ENCODE measurements around the gene TPRN. TPM values are rescaled to one million over a fixed set of nuclear protein-coding genes. Genes with fewer than 3 reads are reported as not detected.

The TPRN gene
- total RNA-seq, 1 donor from 2014 or later: 18.0 TPM

DNA sequence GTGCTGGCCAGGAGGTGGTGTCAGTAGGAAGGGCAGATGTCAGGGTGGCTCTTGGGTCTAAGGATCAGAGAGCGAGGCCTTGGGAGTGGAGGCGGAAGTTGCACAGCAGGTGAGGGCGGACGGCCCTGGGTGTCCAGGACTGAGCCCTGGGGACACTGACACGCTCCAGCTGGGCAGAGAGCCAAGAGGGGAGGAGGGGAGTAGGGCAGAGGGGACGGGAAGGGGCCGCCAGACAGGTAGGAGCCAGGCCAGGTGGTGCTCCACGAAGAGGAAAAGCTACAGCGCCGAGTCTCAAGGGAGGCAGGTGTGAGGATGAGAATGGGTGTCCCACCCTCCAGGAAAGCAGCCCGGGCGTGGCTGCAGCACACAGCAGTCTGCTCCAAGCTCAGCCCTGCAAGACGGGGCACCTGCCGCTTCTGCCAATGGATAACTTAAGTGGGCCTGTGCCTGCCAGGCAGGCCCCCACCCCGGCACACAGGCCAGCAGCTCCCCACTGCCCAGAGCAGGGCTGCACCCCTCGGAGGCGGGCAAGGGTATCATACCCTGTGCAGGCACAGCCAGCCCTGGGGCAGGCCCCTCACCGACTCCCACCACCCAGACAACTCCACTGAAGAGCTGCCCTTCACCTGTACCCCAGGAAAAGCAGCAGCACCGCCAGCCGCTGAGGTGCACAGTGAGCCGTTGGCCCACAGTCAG lies 4.9 kb downstream of the TPRN start:
- peak overlapping the region; percentile 92 for H3K27ac ChIP-seq (replicated peaks)
- H3K4me3 ChIP-seq: peak overlapping the region; percentile 51
- intact Hi-C loops (cut with micrococcal nuclease): no loop called here
- TF ChIP-seq, protein P1, sequence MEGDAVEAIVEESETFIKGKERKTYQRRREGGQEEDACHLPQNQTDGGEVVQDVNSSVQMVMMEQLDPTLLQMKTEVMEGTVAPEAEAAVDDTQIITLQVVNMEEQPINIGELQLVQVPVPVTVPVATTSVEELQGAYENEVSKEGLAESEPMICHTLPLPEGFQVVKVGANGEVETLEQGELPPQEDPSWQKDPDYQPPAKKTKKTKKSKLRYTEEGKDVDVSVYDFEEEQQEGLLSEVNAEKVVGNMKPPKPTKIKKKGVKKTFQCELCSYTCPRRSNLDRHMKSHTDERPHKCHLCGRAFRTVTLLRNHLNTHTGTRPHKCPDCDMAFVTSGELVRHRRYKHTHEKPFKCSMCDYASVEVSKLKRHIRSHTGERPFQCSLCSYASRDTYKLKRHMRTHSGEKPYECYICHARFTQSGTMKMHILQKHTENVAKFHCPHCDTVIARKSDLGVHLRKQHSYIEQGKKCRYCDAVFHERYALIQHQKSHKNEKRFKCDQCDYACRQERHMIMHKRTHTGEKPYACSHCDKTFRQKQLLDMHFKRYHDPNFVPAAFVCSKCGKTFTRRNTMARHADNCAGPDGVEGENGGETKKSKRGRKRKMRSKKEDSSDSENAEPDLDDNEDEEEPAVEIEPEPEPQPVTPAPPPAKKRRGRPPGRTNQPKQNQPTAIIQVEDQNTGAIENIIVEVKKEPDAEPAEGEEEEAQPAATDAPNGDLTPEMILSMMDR (IDR thresholded peaks at IDR 0.05; ENCODE audit: borderline replicate concordance): no peak
- no peak for DNase-seq
- H3K9me3 ChIP-seq (replicated peaks): no peaks in the 10 kb centered on the region
- H3K4me1 ChIP-seq: peaks cover 83% of the 10 kb centered on the region
- no peaks in the 10 kb centered on the region for H3K27me3 ChIP-seq (ENCODE audit: low read depth)
- H3K36me3 ChIP-seq: peaks cover 19% of the 10 kb centered on the region

DNA sequence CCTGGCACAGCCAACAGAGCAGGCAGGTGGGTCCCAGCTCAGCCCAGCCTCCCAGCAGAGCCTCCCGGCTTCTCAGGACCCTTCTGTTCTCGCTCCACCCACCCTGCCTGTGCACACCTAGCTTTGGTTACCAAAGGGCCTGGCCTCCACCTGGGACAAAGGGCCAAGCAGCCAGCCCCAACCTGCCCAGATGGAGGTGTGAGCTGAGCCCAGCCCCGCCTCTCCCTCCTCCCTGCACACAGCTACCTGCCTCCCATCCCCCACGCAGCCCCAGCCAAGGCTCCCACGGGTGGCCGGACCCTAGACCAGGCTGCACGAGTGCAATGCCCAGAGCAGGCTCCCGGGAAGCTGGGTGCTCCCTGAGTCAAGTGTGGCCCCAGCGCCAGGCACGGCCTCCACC lies 5.6 kb downstream of the TPRN start:
- TF ChIP-seq, protein P1 (IDR thresholded peaks at IDR 0.05; ENCODE audit: borderline replicate concordance): no peak
- H3K4me1 ChIP-seq: peaks cover 91% of the 10 kb centered on the region

DNA sequence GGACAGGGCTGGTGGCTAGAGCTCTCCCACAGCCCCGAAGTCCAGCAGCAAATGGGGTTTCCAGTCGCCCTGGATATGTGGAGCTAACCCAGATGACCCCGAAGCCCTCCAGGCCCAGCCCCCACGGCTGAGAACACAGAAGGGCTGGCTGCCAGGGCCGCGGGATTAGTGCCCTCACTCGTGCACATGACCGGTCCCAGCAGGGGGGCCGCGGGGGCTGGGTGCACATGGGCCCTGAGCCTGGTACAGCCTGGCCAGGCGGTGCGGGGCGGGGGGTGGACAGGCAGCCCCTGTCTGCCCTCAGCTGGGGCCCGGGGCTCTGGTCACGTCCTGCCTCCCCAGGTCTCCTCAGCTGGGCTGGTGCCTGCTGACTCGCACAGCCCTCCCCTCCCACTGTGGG lies 6.2 kb downstream of the TPRN start:
- DNase-seq: peak; percentile 87
- H3K4me3 ChIP-seq: peak overlapping the region; percentile 51
- H3K36me3 ChIP-seq: peaks cover 29% of the 10 kb centered on the region
- no peaks in the 10 kb centered on the region for H3K27me3 ChIP-seq (ENCODE audit: low read depth)
- intact Hi-C loops (cut with micrococcal nuclease): no loop called here
- H3K4me1 ChIP-seq: peaks cover 91% of the 10 kb centered on the region
- H3K27ac ChIP-seq (replicated peaks): peak overlapping the region; percentile 92
- TF ChIP-seq, protein P1 (IDR thresholded peaks at IDR 0.05; ENCODE audit: borderline replicate concordance): no peak
- H3K9me3 ChIP-seq (replicated peaks): no peaks in the 10 kb centered on the region

More for the DNA sequence above, 5.6 kb downstream of the TPRN start:
- DNase-seq: no peak
- no peaks in the 10 kb centered on the region for H3K27me3 ChIP-seq (ENCODE audit: low read depth)
- peaks cover 26% of the 10 kb centered on the region for H3K36me3 ChIP-seq
- peak overlapping the region; percentile 92 for H3K27ac ChIP-seq (replicated peaks)
- peak overlapping the region; percentile 51 for H3K4me3 ChIP-seq
- intact Hi-C loops (cut with micrococcal nuclease): no loop called here
- no peaks in the 10 kb centered on the region for H3K9me3 ChIP-seq (replicated peaks)

DNA sequence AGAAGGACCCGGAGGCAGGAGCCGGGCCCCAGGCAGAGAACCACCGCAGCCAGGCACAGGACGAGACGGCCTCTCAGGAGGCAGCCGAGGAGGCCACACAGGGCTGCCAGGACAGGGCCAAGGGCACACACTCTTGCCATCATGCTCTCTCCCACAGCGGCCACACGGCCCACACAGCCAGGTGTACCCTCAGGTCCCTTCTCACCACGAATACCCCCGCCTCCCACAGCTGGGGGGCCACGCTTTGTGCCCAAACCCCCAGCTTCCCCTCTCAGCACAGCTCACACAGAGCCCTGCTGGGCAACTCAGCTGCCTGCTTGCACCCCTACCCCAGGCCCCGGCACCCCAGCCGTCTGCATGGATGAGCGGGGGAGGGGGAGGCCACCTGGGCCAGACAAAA lies 6.8 kb downstream of the TPRN start:
- peaks cover 29% of the 10 kb centered on the region for H3K36me3 ChIP-seq
- H3K4me1 ChIP-seq: peaks cover 91% of the 10 kb centered on the region
- no peak for DNase-seq
- H3K9me3 ChIP-seq (replicated peaks): no peaks in the 10 kb centered on the region
- TF ChIP-seq, protein P1 (IDR thresholded peaks at IDR 0.05; ENCODE audit: borderline replicate concordance): no peak
- H3K27me3 ChIP-seq (ENCODE audit: low read depth): no peaks in the 10 kb centered on the region
- intact Hi-C loops (cut with micrococcal nuclease): no loop called here
- peak overlapping the region; percentile 51 for H3K4me3 ChIP-seq
- peak overlapping the region; percentile 92 for H3K27ac ChIP-seq (replicated peaks)

DNA sequence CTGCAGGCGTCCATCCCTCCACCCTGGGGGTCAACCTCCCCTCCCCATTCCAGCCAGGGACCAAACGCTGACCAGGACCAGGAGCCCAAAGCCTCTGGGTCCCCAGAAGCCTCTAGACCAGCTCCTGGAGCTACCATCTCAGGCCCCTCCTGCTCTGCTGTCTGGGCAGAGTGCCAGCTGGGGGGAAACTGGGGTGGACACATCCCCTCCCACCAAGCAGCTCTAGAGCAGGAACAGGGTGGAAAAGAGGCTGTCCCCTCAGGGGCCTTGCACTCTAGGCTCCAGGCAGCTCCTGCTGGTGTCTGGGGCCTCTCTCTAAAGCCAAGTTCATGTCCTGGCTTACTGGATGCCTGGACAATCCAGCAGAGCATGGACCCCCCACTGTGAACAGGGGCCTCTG lies 7.7 kb downstream of the TPRN start:
- no peaks in the 10 kb centered on the region for H3K9me3 ChIP-seq (replicated peaks)
- no peaks in the 10 kb centered on the region for H3K27me3 ChIP-seq (ENCODE audit: low read depth)
- H3K27ac ChIP-seq (replicated peaks): peak overlapping the region; percentile 92
- no peak for DNase-seq
- peaks cover 29% of the 10 kb centered on the region for H3K36me3 ChIP-seq
- peaks cover 89% of the 10 kb centered on the region for H3K4me1 ChIP-seq
- TF ChIP-seq, protein P1 (IDR thresholded peaks at IDR 0.05; ENCODE audit: borderline replicate concordance): no peak
- H3K4me3 ChIP-seq: no peak overlapping the region
- intact Hi-C loops (cut with micrococcal nuclease): no loop called here
